NAMALWA (cell line): Measurements from ENCODE around the gene RBBP8.

Source experiments
- DNase-seq: peaks from one replicate; pipeline ENCODE4 v3.0.0-alpha.2; 2015; ENCODE audit warnings: low spot score

The RBBP8 gene

DNA sequence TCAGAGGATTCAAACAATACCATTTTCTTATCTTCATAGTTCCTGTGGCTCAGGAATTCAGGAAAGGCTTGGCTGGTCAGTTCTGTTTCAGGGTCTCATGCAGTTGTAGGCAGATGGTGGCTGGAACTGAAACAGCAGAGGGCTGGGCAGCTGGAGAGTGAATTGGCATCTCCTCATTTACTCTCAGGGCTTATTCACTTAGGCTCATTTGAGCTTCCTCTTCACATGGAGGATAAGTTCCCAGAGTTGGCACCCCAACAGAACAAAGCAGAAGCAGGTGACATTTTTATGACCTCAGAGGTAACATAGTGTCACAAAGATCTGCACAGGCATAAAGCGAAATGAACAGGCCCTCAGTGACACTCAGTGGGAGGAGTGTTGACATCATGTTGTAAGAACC, 66.1 kb downstream of the RBBP8 start:
- DNase-seq: no peak

DNA sequence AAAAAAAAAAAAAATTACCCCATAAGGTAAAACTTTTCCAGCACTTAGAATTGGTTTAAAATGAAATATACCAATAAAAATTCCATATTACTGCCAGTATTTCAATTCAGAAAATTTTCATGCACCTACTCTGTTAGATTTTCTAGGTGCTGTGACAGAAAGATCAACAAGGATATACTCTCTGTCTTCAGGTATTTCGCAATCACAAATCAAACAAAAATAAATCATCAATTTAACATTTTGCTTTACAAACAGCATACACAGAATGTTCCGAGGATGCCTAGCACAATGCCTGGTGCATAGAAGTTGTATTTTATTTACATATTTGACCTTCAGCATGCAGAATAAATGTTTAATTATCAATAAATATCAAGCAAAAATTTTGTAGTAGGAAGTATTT, 66.5 kb downstream of the RBBP8 start:
- DNase-seq: no peak

DNA sequence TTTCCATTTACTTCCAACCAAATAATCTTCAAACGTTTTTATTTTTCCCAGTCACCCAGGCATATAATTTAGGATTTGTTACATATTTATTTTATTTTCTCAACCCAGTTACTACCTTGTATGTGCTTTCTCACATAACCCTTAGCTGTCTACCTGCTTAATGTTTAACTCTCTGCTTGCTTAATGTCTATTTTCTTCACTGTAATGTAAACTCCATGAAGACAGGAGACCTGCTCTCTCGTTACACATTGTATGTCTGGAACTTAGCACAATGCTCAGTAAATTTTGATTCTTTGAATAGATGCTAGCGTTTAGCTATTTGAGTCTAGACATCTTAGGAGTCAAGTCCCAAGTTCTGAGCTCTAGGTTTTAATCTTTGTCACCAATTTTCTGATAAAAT, 70.2 kb downstream of the RBBP8 start:
- no peak for DNase-seq

DNA sequence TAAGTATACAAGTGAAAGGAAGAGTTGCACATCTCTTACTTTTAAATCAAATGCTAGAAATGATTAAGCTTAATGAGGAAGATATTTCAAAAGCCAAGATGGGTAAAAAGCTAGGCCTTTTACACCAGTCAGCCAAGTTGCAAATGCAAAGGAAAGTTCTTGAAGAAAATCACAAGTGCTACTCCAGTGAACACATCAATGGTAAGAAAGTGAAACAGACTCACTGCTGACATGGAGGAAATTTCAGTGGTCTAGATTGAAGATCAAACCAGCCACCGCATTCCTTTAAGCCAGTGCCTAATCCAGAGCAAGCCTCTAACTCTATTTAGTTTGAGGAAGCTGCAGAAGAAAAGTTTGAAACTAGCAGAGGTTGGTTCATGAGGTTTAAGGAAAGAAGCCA, 79.1 kb downstream of the RBBP8 start:
- DNase-seq: no peak

DNA sequence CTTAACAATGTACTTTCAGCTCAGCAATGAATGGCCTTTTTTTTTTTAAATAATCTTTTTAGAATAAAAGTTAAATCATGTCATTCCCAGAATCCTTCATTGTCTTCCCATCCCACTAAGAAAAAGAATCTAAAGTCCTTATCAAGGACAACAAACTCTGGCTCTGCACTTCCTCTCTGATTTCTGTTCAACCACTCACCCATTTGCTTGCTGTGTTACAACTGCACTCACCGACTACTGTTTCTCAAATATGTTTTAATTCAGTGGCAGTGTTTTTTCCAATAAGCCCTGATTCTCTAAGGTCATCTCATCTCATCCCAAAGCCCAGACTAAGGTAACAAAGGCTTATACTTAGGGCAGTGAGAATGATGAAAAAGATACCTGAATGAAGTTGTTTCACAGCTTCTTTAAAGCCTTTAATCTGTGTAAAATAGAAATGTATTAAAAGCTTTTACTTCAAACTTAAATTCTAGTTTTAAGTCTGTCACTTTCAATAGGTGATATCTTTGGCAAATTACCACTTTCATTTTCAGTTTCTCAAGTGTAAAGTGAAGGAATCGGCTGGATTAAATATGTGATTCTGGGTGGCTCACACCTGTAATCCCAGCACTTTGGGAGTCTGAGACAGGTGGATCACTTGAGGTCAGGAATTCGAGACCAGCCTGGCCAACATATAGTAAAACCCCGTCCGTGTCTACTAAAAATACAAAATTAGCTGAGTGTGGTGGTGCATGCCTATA, 87.6 kb downstream of the RBBP8 start:
- DNase-seq: no peak

DNA sequence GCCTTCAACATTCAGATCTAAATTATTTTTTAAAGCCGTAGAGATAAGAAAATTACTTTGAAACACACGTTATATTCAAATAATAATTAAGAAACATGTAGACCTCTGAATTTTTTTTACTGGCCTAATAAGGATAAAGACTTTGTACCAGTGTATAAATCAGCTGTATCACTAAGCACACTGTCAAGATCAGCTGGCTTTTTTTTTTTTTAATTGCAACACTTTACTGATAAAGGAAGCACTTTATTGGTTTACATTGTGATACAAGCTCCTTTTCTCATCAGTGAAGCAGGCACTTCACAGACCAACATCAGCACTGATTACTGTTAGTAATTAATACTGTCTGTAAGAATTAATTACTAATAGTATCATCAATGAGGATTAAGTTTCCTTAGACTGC, 88.5 kb downstream of the RBBP8 start:
- DNase-seq: no peak

DNA sequence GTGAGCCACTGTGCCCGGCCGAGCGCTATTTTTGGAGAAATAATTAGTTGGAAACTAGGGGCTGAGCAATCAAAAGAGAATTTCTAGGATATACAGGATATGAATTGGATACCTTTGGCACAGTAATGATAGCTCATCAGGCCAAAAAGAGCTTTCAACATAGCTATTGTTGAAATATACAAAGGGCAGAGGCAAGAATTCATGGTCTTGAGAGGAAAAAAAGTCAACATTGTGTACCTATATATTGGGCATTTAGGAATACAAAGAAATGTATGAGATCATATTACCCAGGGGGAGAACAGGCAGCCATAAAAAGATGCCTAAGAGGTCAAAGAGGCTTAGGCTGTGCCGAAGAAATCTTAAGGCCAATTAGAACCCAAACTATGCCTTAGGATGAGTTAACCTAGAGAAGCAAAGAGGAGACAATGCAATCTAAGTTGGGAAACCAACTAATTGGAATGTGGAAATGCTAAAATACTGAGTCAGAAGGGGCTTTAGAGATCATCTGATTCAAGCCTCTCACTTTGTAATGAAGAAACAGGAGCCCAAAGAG, 99.0 kb downstream of the RBBP8 start:
- no peak for DNase-seq

DNA sequence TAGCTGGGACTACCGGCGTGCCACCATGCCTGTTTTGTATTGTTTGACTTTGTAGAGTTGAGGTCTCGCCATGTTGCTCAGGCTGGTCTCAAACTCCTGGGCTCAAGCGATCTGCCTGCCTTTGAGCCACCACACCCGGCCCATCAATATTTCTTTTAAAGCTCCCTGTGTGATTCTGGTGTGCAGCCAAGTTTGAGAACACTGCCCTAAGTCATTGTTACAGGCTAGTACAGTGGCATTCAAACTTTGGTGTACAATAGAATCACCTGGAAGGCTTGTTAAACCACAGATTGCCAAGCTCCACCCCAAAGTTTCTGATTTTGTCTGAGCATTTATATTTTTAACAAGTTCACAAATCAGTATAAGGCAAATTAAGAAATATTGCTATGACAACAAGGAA, 99.9 kb downstream of the RBBP8 start:
- DNase-seq: no peak

DNA sequence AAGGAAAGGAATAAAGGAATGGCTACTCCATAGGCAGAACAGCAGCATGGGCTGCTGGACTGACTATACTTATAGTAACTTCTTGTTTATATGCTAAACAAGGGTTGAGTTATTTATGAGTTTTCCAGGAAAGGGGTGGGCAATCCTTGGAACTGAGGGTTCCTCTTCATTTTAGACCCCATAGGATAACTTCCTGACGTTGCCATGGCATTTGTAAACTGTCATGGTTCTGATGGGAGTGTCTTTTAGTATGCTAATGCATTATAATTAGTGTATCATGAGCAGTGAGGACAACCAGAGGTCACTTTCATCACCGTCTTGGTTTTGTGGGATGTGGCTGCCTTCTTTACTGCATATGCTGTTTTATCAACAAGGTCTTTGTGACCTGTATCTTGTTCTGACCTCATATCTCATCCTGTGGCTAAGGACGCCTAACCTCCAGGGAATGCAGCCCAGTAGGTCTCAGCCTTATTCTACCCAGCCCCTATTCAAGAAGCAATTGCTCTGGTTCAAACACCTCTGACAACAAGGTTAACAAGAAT, 103.6 kb downstream of the RBBP8 start:
- no peak for DNase-seq

DNA sequence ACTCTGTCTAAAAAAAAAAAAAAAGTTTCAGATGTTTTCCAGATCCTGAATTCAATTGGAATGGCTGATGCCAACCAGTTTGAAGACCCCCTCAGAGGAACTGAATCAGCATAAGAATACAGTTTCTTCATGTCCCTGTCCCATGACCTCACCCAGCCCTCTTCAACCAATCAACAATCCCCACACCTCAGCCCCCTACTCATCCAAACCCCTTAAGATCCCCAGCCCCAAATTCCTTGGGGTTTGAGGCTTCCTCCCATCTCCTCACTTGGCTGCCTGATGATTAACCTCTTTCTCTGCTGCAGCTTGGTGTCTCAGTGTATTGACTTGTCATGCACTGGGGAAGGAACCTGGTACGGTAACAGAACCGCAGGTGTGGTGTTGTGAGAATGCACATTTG, 104.5 kb downstream of the RBBP8 start:
- no peak for DNase-seq

DNA sequence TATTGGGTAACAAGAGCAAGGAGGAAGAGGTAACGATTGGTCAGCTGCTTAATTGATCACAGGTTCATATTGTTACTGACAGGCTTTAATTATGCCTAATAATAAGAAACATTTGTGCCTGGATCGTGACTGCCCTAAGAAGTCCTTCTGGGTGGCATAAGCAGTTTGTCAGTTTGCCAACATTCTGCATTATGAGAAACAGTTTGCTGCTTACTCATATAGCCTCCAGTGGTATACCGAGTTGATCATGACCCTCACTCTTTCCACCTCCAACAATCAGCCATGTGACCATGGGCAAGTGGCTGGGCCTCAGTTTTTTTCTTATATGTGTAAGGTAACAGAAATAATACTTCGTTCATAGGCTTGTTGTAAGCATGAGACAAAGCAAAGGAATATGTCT, 105.6 kb downstream of the RBBP8 start:
- no peak for DNase-seq

DNA sequence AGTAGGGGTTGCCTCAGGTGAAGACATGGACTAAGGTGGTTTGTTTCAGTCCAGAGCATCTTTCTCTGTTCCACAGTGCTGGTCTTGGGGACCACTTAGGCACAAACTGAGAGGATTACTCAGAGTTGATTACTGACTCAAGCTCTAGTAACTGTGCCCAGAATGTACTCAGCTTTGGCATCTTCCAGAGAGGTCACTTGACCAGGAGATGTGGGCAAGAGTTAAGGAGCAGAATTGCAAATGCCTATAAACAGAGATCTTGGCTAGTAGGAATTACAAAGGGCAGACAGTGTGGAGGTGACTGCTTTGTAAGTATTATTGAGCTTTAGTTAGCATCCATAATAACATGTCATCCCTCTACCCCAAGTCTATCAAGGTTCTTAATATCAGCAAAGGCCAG, 109.0 kb downstream of the RBBP8 start:
- DNase-seq: no peak

DNA sequence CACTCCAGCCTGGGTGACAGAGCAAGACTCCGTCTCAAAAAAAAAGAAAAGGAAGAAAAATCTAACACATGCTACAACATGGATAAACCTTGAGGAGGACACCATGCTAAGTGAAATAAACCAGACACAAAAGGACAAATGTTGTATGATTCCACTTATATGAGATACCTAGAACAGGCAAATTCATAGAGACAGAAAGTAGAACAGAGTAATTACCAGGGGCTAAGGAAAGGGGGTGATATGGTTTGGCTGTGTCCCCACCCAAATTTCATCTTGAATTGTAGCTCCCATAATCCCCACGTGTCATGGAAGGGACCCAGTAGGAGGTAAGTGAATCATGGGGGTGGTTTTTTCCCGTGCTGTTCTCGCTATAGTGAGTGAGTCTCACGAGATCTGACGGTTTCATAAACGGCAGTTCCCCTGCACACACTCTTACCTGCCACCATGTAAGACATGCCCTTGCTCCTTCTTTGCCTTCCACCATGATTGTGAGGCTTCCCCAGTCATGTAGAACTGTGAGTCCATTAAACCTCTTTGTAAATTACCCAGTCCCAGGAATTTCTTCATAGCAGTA, 110.8 kb downstream of the RBBP8 start:
- DNase-seq: no peak

DNA sequence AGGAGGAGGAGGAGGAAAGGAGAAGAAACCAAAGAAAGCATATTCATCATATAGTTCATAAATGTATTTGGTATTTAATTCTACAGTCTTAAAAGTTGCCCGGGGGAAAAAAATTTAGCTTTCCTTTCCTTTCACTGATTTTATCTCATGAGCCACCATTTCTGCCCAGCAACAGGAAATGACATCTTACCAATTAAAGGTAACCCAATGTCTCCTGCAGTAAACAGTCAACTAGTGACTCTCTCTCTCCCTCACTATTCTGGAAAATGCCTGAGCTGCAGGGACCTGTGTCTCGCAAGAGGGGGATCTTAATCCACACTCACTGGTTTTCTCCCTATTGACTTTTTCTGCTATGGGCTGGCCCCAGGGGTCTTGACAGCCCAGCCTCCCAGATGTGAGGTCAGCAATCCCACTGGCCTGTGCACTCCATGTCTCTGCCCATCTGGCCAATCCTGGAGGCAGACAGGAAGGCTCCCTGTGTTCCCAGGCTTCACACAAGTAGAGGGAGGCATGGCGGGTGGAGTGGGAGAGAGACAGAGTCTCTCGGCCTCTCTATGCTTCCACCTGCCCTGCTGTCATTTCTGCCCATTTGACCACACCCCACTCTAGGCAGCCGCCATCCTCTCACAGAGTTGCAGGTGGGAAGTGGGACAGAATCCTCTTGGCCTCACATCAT, 116.7 kb downstream of the RBBP8 start:
- no peak for DNase-seq

DNA sequence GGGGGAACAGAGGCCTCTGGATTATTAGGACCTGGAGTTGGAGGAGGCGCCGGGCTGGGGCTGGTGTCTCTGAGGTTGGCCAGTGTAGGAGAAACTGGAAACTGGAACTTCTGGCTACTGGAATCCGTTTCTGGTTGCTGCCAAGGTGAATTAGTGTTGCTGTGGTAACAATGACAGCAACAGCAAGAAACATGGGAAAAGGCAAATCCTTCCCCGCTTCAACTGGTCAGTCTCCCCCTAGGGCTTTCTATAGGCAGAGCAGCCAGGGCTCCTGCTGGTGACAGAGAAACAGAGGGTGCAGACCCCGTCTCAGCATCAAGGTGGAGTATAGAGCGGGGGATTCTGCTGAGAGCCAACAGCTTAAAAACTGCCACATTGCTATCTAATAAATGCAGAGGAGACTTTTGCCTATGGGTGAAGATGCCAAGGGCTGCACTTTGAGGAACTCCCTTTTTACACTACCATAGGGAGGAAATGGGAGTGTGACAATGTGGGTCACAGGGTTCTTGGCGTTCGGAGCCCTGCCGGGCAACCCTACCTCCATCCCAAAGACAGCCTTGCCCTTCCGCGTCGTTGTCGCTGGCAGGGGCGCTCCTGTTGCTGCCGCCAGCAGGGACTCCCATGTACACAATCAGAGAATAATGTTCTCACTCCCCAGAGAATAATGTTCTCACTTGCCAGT, 120.8 kb downstream of the RBBP8 start:
- peak; percentile 19 for DNase-seq

DNA sequence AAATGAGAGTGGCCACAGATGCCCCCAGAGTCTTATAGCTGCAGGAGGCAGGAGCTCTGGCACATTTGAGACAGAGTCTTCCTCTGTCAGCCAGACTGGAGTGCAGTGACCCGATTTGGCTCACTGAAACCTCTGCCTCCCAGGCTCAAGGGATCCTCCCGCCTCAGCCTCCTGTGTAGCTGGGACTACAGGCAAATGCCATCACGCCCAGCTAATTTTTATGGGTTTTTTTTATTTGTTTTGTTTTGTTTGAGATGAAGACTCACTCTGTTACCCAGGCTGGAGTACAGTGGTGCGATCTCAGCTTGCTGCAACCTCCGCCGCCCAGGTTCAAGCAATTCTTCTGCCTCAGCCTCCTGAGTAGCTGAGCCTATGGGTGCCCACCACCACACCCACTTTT, 121.4 kb downstream of the RBBP8 start:
- DNase-seq: no peak

DNA sequence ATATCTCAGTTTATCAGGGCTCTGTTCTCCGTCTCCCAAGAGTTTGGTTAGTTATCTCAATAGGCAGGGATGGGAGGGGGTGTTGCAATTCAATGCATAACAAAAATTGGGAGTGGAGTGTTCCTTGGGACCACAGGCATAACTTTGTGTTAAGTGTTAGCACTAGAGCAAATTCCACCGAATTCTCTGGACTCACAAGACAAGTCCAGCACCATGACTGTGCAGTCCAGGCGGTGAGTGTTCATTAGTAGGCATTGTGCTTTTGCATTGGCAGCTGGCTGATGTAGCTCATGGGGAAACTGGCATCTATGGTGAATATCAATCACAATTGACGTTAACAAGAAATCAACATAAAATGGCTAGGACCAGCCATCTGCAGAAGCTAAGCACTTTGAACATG, 123.2 kb downstream of the RBBP8 start:
- DNase-seq: no peak

DNA sequence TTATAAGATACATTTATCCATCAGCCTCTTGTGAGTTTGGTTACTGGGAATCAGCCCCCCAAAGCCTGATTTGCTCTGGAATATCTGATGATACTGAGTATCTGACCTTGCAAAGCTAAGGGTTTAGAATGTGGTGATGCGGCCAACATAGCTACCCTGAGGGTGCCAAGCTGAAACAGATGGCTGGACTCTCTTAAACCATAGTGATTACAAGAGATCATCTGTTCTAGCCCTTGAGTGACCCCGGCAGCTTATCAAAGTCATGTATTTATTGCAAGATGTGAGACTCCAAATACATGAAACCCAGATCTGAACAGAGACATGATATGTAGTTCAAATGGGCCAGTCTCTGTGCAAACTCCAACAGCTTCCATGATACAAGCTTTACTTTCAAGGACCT, 124.0 kb downstream of the RBBP8 start:
- DNase-seq: no peak

DNA sequence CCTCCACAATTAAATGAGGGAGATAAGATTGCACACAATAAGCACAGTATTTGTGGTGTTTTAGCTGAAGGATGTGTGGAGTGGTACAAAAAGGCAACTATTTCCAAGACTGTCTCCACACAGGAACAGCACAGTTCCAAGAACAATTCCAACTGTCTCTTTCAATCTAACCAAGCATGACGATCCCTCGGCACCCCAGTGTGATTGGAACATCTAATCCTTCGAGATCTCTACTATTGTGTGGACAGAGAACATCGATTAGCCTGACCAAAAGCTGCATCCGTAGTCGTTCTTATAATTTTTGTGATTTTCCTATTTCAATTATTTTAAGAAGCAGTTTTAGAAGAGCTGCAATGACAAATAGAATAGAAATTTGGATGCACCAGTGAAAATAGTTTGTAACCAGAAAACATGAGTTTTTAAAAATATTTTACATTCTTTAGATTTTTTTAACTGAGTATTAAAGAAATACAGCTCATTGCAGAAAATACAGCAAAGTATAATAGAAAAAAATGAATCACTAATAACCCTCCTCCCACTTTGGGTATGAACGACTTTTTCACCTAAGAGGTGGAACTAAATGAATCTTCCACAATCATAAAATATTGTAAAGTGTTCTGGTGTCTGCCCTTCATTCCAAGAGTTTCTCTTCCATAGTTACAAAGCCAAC, 125.8 kb downstream of the RBBP8 start:
- DNase-seq: no peak

DNA sequence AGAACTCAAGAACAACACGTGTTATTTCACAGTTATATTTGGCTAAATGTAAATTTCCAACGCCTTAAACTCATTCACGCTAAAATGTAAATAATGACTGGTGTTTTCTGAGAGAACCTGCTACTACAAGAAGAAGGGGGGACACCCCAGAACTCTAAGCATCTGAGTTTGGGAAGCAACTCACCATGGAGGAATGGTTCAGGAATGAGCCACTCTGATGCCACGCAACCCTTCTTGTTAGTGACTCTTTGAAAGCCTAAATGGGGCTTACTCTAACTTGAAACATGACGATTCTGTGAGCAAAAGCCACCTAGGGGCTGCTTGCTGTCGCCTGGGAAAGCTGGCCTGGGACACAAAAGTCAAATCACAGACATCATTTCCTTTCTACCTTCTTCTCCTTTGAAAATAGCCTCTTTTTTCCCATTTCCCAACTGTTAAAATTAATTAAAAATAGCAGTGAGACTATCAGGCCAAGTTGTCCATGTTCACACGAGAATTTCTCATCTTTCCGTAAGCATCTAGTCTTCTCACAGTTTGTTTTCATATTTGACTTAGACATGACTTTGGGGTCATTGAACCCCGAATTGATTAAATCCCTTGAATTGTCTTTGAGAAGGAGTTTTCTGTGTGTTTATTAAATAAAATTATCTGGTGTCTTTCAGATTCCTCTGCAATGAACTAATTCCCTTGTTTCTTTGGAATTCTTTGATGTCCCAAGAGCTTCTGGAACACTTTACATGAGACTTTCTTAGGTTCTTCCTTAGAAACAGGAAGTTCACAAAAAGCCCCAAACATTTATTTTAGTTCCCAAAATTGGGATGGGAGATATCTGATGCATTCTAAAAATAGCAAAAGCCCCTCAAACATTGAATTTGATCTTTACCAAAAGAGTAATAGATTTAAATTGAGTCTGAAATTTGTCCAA, 126.7 kb downstream of the RBBP8 start:
- no peak for DNase-seq

DNA sequence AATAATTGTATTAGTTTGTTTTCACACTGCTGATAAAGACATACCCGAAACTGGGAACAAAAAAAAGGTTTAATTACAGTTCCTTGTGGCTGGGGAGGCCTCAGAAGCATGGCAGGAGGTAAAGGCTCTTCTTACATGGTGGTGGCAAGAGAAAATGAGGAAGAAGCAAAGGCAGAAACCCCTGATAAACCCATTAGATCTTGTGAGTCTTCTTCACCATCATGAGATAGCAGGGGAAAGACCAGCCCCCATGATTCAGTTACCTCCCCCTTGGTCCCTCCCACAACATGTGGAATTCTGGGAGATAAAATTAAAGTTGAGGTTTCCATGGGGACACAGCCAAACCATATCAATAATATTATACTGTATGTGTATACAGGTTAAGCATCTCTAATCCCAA, 128.9 kb downstream of the RBBP8 start:
- no peak for DNase-seq
